ENCODE results near the gene IQCK. TPM values are rescaled to one million over a fixed set of nuclear protein-coding genes. Genes with fewer than 3 reads are reported as not detected.

IQCK gene
- polyA plus RNA-seq, 2 of the 4 experiments (the other 2 are of a cell fraction): 10.3 to 15.6 TPM

DNA sequence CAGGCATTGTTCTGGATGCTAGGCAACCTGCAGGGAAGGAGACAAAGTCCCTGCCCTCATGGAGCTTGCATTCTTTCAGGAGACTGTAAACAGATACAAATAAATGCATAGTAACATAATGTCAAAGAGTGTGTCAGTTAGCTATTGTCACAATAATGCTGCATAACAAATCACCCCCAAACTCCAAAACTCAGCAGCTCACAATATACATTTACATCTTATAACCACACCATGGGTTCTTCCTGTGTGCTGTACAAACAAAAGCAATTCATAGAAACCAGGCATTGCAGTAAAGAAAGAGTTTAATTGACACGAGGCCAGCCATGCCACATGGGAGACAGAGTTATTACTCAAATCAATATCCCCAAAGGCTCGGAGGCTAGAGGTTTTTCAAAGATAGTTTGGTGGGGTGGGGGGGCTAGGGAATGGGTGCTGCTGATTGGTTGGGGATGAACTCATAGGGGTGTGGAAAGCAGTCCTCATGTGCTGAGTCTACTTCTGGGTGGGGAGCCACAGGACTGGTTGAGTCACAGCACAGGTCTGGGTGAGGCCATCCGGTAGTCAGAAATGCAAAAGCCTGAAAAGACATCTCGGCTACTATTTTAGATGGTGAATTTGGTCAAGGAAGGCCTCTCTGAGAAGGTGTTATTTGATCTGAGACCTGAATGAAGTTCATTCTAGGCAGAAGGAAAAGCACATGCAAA is 87.5 kb downstream of the IQCK start (continued):
- TF ChIP-seq USF2 (IDR thresholded peaks at IDR 0.05) (no peak), HOXB13 (CRISPR knock-in tag; IDR thresholded peaks at IDR 0.05; ENCODE audit: low read depth) (no peak), RAD21 (conservative IDR thresholded peaks at IDR 0.05 in 1 of 2, IDR thresholded peaks at IDR 0.05 in 1 of 2) (no peak), POLR2AphosphoS2 (conservative IDR thresholded peaks at IDR 0.05; ENCODE audit: low read length) (no peak), HDAC2 (IDR thresholded peaks at IDR 0.05) (no peak)

- CTCF ChIA-PET: interaction anchor here (2.1 to 2.4 kb wide), 2 partner anchors 135 to 207 kb away, joined by 4 to 7 read pairs; no protein-coding TSS in a partner anchor
- 0 out of 5 replicates have a peak, but pooled peaks of 1 of the 2 experiments have one; percentile 9 for TF ChIP-seq JUN (IDR thresholded peaks at IDR 0.05)
- peak; percentile 62; the same call in 1 of the 2 replicates for TF ChIP-seq RARB (CRISPR knock-in tag; IDR thresholded peaks at IDR 0.05)
- no peak for TF ChIP-seq HOXA7 (CRISPR knock-in tag; IDR thresholded peaks at IDR 0.05)
- no peak for TF ChIP-seq HEYL (CRISPR knock-in tag; IDR thresholded peaks at IDR 0.05)
- TF ChIP-seq, protein P1, sequence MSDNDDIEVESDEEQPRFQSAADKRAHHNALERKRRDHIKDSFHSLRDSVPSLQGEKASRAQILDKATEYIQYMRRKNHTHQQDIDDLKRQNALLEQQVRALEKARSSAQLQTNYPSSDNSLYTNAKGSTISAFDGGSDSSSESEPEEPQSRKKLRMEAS (IDR thresholded peaks at IDR 0.05): peak; percentile 53; the same call in 1 of the 2 replicates
- TF ChIP-seq FOXS1 (CRISPR knock-in tag; IDR thresholded peaks at IDR 0.05): no peak
- no peak for TF ChIP-seq HDAC2 (IDR thresholded peaks at IDR 0.05)
- no peak for TF ChIP-seq KDM5A (IDR thresholded peaks at IDR 0.05)
- no peak for TF ChIP-seq ZFP36 (IDR thresholded peaks at IDR 0.05; ENCODE audit: borderline replicate concordance, partially characterized antibody)
- TF ChIP-seq FOSB (CRISPR knock-in tag; IDR thresholded peaks at IDR 0.05): no peak
- TF ChIP-seq SREBF2 (IDR thresholded peaks at IDR 0.05): no peak
- TF ChIP-seq, protein P2, sequence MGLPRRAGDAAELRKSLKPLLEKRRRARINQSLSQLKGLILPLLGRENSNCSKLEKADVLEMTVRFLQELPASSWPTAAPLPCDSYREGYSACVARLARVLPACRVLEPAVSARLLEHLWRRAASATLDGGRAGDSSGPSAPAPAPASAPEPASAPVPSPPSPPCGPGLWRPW (IDR thresholded peaks at IDR 0.05): no peak
- TF ChIP-seq POLR2A (IDR thresholded peaks at IDR 0.05; ENCODE audit: low read length): no peak
- TF ChIP-seq POLR2AphosphoS2 (conservative IDR thresholded peaks at IDR 0.05; ENCODE audit: low read length): no peak
- TF ChIP-seq, protein P3, sequence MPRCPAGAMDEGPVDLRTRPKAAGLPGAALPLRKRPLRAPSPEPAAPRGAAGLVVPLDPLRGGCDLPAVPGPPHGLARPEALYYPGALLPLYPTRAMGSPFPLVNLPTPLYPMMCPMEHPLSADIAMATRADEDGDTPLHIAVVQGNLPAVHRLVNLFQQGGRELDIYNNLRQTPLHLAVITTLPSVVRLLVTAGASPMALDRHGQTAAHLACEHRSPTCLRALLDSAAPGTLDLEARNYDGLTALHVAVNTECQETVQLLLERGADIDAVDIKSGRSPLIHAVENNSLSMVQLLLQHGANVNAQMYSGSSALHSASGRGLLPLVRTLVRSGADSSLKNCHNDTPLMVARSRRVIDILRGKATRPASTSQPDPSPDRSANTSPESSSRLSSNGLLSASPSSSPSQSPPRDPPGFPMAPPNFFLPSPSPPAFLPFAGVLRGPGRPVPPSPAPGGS (IDR thresholded peaks at IDR 0.05): no peak
- TF ChIP-seq ZNF302 (CRISPR knock-in tag; IDR thresholded peaks at IDR 0.05): no peak
- no peak for TF ChIP-seq ZSCAN20 (CRISPR knock-in tag; IDR thresholded peaks at IDR 0.05)
- no peak for TF ChIP-seq KDM1A (IDR thresholded peaks at IDR 0.05; ENCODE audit: low read depth)
- no peak for TF ChIP-seq TP53 (CRISPR knock-in tag; IDR thresholded peaks at IDR 0.05)
- no peak for TF ChIP-seq MAFK (IDR thresholded peaks at IDR 0.05; ENCODE audit: partially characterized antibody)
- TF ChIP-seq FOSL2 (IDR thresholded peaks at IDR 0.05): no peak
- no peak for TF ChIP-seq FOSL2 (CRISPR knock-in tag; IDR thresholded peaks at IDR 0.05)
- TF ChIP-seq RCOR1 (IDR thresholded peaks at IDR 0.05; ENCODE audit: low read depth, low read length): no peak
- TF ChIP-seq MAZ (IDR thresholded peaks at IDR 0.05; ENCODE audit: borderline replicate concordance, low read depth, low read length): no peak
- no peak for TF ChIP-seq ZC3H11A (IDR thresholded peaks at IDR 0.05)
- no peak for TF ChIP-seq SMC3 (IDR thresholded peaks at IDR 0.05)
- TF ChIP-seq, protein P4, sequence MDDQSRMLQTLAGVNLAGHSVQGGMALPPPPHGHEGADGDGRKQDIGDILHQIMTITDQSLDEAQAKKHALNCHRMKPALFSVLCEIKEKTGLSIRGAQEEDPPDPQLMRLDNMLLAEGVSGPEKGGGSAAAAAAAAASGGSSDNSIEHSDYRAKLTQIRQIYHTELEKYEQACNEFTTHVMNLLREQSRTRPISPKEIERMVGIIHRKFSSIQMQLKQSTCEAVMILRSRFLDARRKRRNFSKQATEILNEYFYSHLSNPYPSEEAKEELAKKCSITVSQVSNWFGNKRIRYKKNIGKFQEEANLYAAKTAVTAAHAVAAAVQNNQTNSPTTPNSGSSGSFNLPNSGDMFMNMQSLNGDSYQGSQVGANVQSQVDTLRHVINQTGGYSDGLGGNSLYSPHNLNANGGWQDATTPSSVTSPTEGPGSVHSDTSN (IDR thresholded peaks at IDR 0.05): no peak
- no peak for TF ChIP-seq JUNB (IDR thresholded peaks at IDR 0.05)
- TF ChIP-seq CHD2 (IDR thresholded peaks at IDR 0.05; ENCODE audit: low read length, partially characterized antibody): no peak
- TF ChIP-seq, protein P5, sequence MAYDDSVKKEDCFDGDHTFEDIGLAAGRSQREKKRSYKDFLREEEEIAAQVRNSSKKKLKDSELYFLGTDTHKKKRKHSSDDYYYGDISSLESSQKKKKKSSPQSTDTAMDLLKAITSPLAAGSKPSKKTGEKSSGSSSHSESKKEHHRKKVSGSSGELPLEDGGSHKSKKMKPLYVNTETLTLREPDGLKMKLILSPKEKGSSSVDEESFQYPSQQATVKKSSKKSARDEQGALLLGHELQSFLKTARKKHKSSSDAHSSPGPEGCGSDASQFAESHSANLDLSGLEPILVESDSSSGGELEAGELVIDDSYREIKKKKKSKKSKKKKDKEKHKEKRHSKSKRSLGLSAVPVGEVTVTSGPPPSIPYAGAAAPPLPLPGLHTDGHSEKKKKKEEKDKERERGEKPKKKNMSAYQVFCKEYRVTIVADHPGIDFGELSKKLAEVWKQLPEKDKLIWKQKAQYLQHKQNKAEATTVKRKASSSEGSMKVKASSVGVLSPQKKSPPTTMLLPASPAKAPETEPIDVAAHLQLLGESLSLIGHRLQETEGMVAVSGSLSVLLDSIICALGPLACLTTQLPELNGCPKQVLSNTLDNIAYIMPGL (CRISPR knock-in tag; IDR thresholded peaks at IDR 0.05; ENCODE audit: borderline replicate concordance): no peak
- no peak for TF ChIP-seq HOXB13 (CRISPR knock-in tag; IDR thresholded peaks at IDR 0.05; ENCODE audit: low read depth)
- no peak for TF ChIP-seq RAD21 (conservative IDR thresholded peaks at IDR 0.05 in 1 of 2, IDR thresholded peaks at IDR 0.05 in 1 of 2)
- no peak for TF ChIP-seq BHLHE40 (IDR thresholded peaks at IDR 0.05; ENCODE audit: low read depth, low read length)
- no peak for TF ChIP-seq NFE2L2 (conservative IDR thresholded peaks at IDR 0.05; ENCODE audit: low read length)
- TF ChIP-seq NPAS2 (CRISPR knock-in tag; IDR thresholded peaks at IDR 0.05; ENCODE audit: borderline replicate concordance): no peak
Observed at GRCh38 chr16:19808061-19808641, 90.1 kb downstream of the IQCK start.

More at GRCh38 chr16:19808061-19808641, 90.1 kb downstream of the IQCK start:
- 16% methylated on average over 5 of the region's 5 CpGs for WGBS (ENCODE audit: missing lambda C conversion rate)
- ATAC-seq (peak; percentile 38 to 69; a peak in 5 of 6 replicates), DNase-seq (ENCODE audit: low read depth in 1 of 2, low spot score in 1 of 2) (peak; percentile 24 to 84), FAIRE-seq (peak; percentile 93)
- peaks cover 47% of the 10 kb centered on the region for H3K4me1 ChIP-seq
- POLR2A ChIA-PET: no interaction called here
- H3K4me2 ChIP-seq: peak overlapping the region; percentile 42
- H3K27ac ChIP-seq: peak overlapping the region; percentile 74 to 87
- H3K4me3 ChIP-seq: no peak overlapping the region
- peaks cover 32% of the 10 kb centered on the region for H3K9me3 ChIP-seq

Data from A549 (cell line).